Neural cell (in vitro differentiated cells): Measurements from ENCODE around the gene C6orf118. TPM values are rescaled to one million over a fixed set of nuclear protein-coding genes. Genes with fewer than 3 reads are reported as not detected.

Source experiments
- H2AFZ ChIP-seq: fragments of 200-600, 300-800 bp; sonication (generic), shearing (Covaris generic); 2 replicates; pipeline ENCODE4 v1.6.0; 2014; ENCODE audit warnings: low read depth, mild to moderate bottlenecking, antibody characterized with exemption, low read length, moderate library complexity
- H3F3A ChIP-seq: fragments of 200-600 bp; shearing (Covaris generic); 2 replicates; pipeline ENCODE4 v1.6.1; 2016; ENCODE audit warnings: mild to moderate bottlenecking, moderate library complexity, mixed read lengths, antibody characterized with exemption, low read length; ENCODE audit not compliant: insufficient read depth, poor library complexity, severe bottlenecking
- H3K27ac ChIP-seq: fragments of 200-600, 300-800 bp; sonication (generic), shearing (Covaris generic); 2 replicates; pipeline ENCODE4 v1.5.1; 2014; ENCODE audit warnings: mild to moderate bottlenecking, low read length, moderate library complexity
- H3K27me3 ChIP-seq: fragments of 300-800, 200-600 bp; sonication (generic), shearing (Covaris generic); 2 replicates; pipeline ENCODE4 v1.6.0; 2014; ENCODE audit warnings: mild to moderate bottlenecking, low read depth, low read length, moderate library complexity; ENCODE audit not compliant: insufficient read depth
- H3K36me3 ChIP-seq: fragments of 300-800, 200-600 bp; sonication (generic), shearing (Covaris generic); 2 replicates; pipeline ENCODE4 v1.5.1; 2014; ENCODE audit warnings: mild to moderate bottlenecking, antibody characterized with exemption, low read length, moderate library complexity; ENCODE audit not compliant: insufficient read depth
- H3K4me2 ChIP-seq: fragments of 300-800, 200-600 bp; sonication (generic), shearing (Covaris generic); 2 replicates; pipeline ENCODE4 v1.6.0; 2014; ENCODE audit warnings: mild to moderate bottlenecking, low read length
- H3K4me3 ChIP-seq: fragments of 300-800, 200-600 bp; sonication (generic), shearing (Covaris generic); 2 replicates; pipeline ENCODE4 v1.5.1; 2014; ENCODE audit warnings: mild to moderate bottlenecking, low read length, moderate library complexity
- H3K79me2 ChIP-seq: fragments of 200-600 bp; shearing (Covaris generic); replicated peaks from 2 replicates; pipeline ENCODE4 v1.6.0; 2014; ENCODE audit warnings: mild to moderate bottlenecking, low read length, moderate library complexity; ENCODE audit not compliant: insufficient read depth
- H3K9ac ChIP-seq: fragments of 300-800, 200-600 bp; sonication (generic), shearing (Covaris generic); 2 replicates; pipeline ENCODE4 v1.6.1; 2016; ENCODE audit warnings: mild to moderate bottlenecking, low read length, mixed read lengths
- H3K9me2 ChIP-seq: fragments of 200-600 bp; shearing (Covaris generic); 2 replicates; pipeline ENCODE4 v1.6.1; 2016; ENCODE audit warnings: mild to moderate bottlenecking, low read length, mixed read lengths; ENCODE audit not compliant: insufficient read depth
- H3K9me3 ChIP-seq: fragments of 200-600, 300-800 bp; sonication (generic), shearing (Covaris generic); 2 replicates; pipeline ENCODE4 v1.6.1; 2016; ENCODE audit warnings: mild to moderate bottlenecking, mixed run types, low read length, moderate library complexity, mixed read lengths
- H4K20me1 ChIP-seq: fragments of 200-600 bp; shearing (Covaris generic); 2 replicates; pipeline ENCODE4 v1.6.1; 2016; ENCODE audit warnings: mild to moderate bottlenecking, mixed run types; ENCODE audit not compliant: insufficient read depth
- EP300 ChIP-seq: fragments of 450-650 bp; conservative IDR thresholded peaks from 2 replicates; pipeline ENCODE4 v1.6.1; 2014; ENCODE audit warnings: antibody characterized with exemption, mild to moderate bottlenecking, moderate library complexity; ENCODE audit not compliant: poor library complexity, severe bottlenecking
- EZH2 ChIP-seq: fragments of 200-600, 300-800 bp; shearing (Covaris generic), sonication (generic); IDR thresholded peaks from 2 replicates; pipeline ENCODE4 v1.6.1; 2014; ENCODE audit warnings: antibody characterized with exemption, low read length, borderline replicate concordance, mild to moderate bottlenecking; ENCODE audit not compliant: insufficient read depth, poor library complexity, severe bottlenecking
- MXI1 ChIP-seq: fragments of 450-650 bp; conservative IDR thresholded peaks from 2 replicates; pipeline ENCODE4 v1.6.1; 2014; ENCODE audit warnings: antibody characterized with exemption, mild to moderate bottlenecking; ENCODE audit not compliant: poor library complexity, severe bottlenecking
- POLR2AphosphoS5 ChIP-seq: IDR thresholded peaks from 2 replicates; pipeline ENCODE4 v1.6.1; 2012
- RAD21 ChIP-seq: fragments of 450-650 bp; conservative IDR thresholded peaks from 2 replicates; pipeline ENCODE4 v1.6.1; 2014; ENCODE audit warnings: antibody characterized with exemption, mild to moderate bottlenecking, moderate library complexity
- SMC3 ChIP-seq: fragments of 450-650 bp; conservative IDR thresholded peaks from 2 replicates; pipeline ENCODE4 v1.6.1; 2014; ENCODE audit warnings: antibody characterized with exemption, mild to moderate bottlenecking, moderate library complexity; ENCODE audit not compliant: poor library complexity
- TAF1 ChIP-seq: IDR thresholded peaks from 2 replicates; pipeline ENCODE4 v1.6.1; 2012; ENCODE audit warnings: low read depth
- polyA plus RNA-seq: library from polyadenylated mRNA; depleted of rRNA; stranded (reverse); fragments of >200 nt; gene quantifications from 2 replicates; pipeline ENCODE4 v1.2.3, GENCODE V29; 2014
- TF ChIP-seq, protein P1 (sequence below): IDR thresholded peaks from 2 replicates; pipeline ENCODE4 v1.6.1; 2012; ENCODE audit warnings: borderline replicate concordance
- TF ChIP-seq, protein P2 (sequence below): fragments of 450-650 bp; IDR thresholded peaks from 2 replicates; pipeline ENCODE4 v1.5.1; 2014; ENCODE audit warnings: antibody characterized with exemption, mild to moderate bottlenecking, moderate library complexity; ENCODE audit not compliant: poor library complexity, severe bottlenecking

The C6orf118 gene
- polyA plus RNA-seq, 1 donor from 2014 or later, result 5.2 TPM

DNA sequence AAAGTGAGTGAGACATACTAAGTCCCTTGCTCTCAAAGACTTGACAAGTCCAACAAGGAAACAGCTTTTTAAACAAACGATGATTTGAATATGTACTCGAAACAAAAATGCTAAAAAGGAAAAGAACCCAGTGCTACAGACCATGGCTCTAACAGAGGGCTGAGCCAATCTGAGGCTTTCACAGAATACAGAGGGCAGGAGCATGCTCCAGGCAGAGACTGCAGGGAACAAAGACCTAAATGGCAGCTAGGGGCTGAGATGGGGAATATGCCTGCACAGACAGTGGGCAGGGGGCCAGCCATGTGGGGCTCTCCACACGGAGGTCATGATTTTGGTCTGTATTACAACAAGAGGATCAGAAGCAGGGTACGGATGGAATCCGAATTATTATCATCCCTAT lies 31.1 kb upstream of the C6orf118 start:
- H3K27ac ChIP-seq, result no peak overlapping the region

DNA sequence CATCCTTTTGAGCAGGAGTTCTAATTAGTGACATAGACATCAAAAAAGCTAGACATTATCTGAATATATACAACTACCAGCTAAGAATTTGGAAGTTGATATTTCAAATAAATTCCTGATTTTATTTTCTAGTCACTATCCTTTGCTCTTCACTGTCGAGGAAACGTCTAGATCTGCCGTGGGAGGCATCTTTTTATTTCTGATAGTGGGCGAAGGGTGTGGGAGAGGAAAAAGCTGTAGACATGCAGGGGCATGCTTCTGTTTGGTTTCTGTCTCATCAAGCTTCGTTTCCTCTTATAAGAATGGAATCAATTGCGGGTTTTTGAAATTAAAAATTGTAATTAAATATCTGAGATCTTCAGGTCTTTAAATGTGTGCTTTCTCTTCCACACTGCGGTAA lies 16.2 kb upstream of the C6orf118 start:
- Histone ChIP-seq H3K27me3 (no peaks in the 10 kb centered on the region), H3K4me2 (no peak overlapping the region), H4K20me1 (no peaks in the 10 kb centered on the region), H3K4me3 (no peak overlapping the region), H3K9me3 (peaks cover 9% of the 10 kb centered on the region), H3K79me2 (no peaks in the 10 kb centered on the region), H3F3A (no peaks in the 10 kb centered on the region), H2AFZ (no peak overlapping the region), H3K36me3 (peaks cover 5% of the 10 kb centered on the region), H3K9ac (no peak overlapping the region), H3K9me2 (no peaks in the 10 kb centered on the region), H3K27ac (no peak overlapping the region)
- TF ChIP-seq MXI1 (no peak), POLR2AphosphoS5 (no peak), EP300 (no peak), RAD21 (no peak), EZH2 (no peak), TAF1 (no peak), SMC3 (no peak)
- TF ChIP-seq, protein P1, sequence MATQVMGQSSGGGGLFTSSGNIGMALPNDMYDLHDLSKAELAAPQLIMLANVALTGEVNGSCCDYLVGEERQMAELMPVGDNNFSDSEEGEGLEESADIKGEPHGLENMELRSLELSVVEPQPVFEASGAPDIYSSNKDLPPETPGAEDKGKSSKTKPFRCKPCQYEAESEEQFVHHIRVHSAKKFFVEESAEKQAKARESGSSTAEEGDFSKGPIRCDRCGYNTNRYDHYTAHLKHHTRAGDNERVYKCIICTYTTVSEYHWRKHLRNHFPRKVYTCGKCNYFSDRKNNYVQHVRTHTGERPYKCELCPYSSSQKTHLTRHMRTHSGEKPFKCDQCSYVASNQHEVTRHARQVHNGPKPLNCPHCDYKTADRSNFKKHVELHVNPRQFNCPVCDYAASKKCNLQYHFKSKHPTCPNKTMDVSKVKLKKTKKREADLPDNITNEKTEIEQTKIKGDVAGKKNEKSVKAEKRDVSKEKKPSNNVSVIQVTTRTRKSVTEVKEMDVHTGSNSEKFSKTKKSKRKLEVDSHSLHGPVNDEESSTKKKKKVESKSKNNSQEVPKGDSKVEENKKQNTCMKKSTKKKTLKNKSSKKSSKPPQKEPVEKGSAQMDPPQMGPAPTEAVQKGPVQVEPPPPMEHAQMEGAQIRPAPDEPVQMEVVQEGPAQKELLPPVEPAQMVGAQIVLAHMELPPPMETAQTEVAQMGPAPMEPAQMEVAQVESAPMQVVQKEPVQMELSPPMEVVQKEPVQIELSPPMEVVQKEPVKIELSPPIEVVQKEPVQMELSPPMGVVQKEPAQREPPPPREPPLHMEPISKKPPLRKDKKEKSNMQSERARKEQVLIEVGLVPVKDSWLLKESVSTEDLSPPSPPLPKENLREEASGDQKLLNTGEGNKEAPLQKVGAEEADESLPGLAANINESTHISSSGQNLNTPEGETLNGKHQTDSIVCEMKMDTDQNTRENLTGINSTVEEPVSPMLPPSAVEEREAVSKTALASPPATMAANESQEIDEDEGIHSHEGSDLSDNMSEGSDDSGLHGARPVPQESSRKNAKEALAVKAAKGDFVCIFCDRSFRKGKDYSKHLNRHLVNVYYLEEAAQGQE, result no peak
- TF ChIP-seq, protein P2, sequence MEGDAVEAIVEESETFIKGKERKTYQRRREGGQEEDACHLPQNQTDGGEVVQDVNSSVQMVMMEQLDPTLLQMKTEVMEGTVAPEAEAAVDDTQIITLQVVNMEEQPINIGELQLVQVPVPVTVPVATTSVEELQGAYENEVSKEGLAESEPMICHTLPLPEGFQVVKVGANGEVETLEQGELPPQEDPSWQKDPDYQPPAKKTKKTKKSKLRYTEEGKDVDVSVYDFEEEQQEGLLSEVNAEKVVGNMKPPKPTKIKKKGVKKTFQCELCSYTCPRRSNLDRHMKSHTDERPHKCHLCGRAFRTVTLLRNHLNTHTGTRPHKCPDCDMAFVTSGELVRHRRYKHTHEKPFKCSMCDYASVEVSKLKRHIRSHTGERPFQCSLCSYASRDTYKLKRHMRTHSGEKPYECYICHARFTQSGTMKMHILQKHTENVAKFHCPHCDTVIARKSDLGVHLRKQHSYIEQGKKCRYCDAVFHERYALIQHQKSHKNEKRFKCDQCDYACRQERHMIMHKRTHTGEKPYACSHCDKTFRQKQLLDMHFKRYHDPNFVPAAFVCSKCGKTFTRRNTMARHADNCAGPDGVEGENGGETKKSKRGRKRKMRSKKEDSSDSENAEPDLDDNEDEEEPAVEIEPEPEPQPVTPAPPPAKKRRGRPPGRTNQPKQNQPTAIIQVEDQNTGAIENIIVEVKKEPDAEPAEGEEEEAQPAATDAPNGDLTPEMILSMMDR, result no peak

More for the DNA sequence above, 31.1 kb upstream of the C6orf118 start:
- H4K20me1 ChIP-seq, result no peaks in the 10 kb centered on the region
- no peaks in the 10 kb centered on the region for H3F3A ChIP-seq
- H3K4me3 ChIP-seq, result no peak overlapping the region
- H3K36me3 ChIP-seq, result peaks cover 4% of the 10 kb centered on the region
- no peaks in the 10 kb centered on the region for H3K9me2 ChIP-seq
- H3K9ac ChIP-seq, result no peak overlapping the region
- no peaks in the 10 kb centered on the region for H3K27me3 ChIP-seq
- H3K9me3 ChIP-seq, result no peaks in the 10 kb centered on the region
- no peaks in the 10 kb centered on the region for H3K79me2 ChIP-seq
- TF ChIP-seq RAD21 (no peak), SMC3 (no peak), EP300 (no peak), EZH2 (no peak), MXI1 (no peak), TAF1 (no peak), POLR2AphosphoS5 (no peak)
- TF ChIP-seq, protein P2, result no peak
- TF ChIP-seq, protein P1, result no peak
- no peak overlapping the region for H2AFZ ChIP-seq
- no peak overlapping the region for H3K4me2 ChIP-seq
